ENCODE results near the gene VPS13D.
A peak's percentile ranks its signal among the peaks of the same experiment; 100 is the strongest.

VPS13D gene

GRCh38 chr1:12546771-12547585 is 317.1 kb downstream of the VPS13D start:
- no peak for DNase-seq

- DNase-seq: no peak
Observed at GRCh38 chr1:12547586-12548225, 317.9 kb downstream of the VPS13D start.

DNA sequence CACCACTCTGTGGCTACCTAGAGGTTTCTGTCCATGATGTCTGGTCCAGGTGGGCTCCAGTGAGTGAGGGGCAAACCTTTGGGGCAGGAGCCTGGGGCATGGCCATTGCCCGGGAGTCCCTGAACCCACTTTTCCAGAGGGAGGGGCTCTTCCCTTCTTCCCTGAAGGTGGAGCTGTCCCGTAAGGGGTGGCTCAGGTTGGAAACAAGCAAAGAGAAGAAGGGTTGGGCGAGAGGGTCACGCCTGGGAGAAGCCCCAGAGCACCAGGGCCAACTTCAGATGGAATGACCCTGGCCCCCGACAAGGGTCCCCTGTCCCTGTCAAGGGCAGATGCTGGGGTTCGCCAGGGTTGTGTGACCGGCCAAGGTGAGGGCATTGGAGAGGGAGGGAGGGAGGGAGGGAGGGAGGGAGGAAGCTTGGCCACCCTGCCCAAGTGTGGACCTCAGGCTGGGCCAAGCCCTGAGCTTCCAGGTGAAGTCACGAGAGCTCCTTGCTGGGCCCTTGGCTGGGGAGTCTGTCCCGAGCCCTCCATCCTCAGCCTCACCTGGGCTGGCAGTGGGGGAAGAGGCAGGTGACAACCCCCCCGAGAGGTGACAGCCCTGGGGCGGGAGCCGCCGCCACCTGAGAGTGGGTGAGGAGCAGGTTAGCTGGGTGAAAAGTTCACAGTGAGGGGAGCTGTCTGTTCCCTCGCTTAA is 318.6 kb downstream of the VPS13D start:
- no peak for DNase-seq

- DNase-seq: no peak
Observed at GRCh38 chr1:12548973-12549459, 319.2 kb downstream of the VPS13D start.

DNA sequence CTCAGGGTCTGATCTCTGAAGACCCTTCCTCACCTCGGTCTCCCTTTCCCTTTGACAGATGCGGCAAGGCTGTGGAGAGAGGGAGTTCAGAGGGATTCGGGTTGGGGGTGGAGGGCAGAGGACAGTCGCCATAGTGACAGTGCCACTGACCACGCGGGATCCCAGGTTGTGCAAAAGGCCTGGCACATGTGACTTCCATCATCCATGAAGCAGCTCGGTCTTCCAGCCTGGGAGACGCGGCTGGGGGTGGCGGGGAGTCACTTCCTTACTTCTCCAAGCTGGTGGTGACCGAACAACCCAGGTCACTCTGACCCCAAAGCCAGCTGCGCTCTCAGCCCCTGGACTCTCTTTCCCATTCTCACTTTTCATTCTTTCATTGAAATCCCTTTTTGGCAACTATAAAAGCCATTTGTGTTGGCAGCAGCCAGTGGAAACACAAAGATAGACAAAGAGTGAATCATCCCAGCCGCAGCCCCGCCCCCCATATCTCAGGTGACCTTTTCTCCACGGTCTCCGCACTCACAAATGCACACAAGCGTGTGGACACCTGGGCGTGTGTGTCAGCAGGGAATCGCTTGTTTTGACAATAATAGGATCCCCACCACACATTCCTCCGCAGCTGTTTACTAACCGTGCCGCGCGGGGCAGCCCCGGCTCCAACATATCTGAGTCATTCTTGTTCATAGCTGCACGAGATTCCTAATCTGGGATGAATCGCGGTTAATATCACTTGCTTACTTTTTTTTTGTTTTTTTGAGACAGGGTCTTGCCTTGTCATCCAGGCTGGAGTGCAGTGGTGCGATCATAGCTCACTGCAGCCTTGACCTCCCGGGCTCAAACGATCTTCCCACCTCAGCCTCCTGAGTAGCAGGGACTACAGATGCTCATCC is 319.9 kb downstream of the VPS13D start:
- no peak for DNase-seq

- DNase-seq: no peak
Observed at GRCh38 chr1:12551584-12551983, 321.8 kb downstream of the VPS13D start.

DNA sequence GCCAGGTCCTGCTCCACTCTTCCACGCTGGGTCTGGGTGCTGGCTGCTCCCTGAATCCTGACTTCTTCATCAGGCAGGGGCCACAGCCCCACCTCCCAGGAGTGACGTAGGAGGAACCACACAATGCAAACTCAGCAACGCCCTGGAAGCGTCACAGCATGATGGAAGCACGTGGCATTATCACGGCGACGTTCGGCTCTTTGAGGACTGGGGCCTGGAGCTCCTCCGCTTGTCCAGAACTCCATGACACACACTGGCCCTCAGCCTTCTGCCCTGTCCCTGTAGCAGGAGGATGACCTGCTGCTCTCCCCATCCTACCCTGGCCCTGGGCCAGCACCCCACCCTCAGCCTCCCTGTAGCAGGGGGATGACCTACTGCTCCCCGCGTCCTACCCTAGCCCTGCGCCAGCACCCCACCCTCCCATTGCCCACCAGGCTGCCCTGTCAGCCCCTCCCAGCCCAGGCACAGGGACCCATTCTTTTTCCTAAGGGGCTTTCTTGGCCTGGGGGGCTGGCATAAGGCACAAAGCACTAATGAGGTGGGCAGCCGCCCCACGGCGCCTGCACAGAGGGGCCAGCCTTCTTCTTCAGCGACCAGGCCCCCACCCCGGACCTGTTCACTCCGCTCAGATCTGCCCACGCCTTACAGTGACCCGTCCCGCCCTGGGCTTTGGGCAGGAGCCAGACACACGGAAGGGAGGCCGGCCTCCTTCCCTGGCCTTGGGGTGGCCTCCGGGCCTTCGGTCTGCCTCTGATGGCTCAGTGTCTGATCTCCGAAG is 322.5 kb downstream of the VPS13D start:
- DNase-seq: no peak

GRCh38 chr1:12552951-12553921 is 323.4 kb downstream of the VPS13D start:
- no peak for DNase-seq

DNA sequence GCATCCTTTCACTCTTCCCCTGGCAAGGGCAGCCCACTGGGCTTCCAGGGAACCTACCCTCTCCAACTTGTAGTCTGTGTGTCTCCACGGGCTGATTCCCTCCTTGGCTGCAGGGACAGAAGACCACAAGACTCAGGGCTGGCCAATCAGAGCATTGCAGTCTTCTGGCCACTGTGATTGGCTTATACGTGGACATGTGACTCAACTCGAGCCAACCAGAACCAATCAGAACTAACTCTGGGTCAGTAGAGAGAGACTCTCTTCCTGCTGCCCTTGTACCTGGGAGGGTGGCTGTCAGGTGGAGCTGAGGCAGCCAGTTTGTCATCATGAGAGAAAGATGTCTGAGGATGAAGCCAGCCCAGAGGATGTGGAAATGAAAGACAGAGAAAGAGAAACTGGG is 324.1 kb downstream of the VPS13D start:
- no peak for DNase-seq

DNA sequence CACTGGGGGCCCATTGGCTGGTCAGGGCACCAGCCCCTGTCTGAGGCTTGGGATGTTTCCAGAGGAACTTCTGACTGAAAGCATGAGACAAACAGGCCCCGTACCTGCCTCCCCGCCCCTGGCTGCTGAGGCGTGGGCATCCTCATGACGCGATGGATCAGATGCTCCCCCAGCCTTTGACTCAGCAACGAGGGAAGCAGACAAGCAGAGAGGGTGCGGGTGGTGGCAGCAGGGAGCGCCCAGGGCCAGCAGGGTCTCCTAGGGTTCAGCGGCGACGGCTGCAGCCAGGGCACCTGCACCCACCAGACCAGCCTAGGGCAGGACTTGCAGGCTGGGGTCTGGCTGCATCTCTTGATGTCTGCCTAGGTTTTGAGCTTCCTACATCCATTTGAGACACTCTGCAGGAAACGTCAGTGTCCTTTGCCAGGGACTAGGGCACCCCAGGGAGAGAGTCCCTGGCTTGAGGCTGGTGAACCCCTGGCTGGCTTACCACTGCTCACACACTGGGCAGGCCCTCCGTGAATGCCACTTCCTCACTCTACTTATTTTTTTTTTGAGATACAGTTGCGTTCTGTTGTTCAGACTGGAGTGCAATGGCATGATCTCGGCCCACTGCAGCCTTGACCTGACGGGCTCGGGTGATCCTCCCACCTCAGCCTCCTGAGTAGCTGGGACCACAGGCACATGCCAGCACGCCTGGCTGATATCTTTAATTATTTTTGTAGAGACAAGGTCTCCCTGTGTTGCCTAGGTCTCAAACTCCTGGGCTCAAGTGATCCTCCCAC is 324.9 kb downstream of the VPS13D start:
- no peak for DNase-seq

GRCh38 chr1:12555411-12556367 is 325.9 kb downstream of the VPS13D start:
- no peak for DNase-seq

GRCh38 chr1:12556368-12556930 is 326.6 kb downstream of the VPS13D start:
- peak in 1 of 2 donors; percentile 25 for DNase-seq

- no peak for DNase-seq
Observed at GRCh38 chr1:12556957-12557935, 327.4 kb downstream of the VPS13D start.

DNA sequence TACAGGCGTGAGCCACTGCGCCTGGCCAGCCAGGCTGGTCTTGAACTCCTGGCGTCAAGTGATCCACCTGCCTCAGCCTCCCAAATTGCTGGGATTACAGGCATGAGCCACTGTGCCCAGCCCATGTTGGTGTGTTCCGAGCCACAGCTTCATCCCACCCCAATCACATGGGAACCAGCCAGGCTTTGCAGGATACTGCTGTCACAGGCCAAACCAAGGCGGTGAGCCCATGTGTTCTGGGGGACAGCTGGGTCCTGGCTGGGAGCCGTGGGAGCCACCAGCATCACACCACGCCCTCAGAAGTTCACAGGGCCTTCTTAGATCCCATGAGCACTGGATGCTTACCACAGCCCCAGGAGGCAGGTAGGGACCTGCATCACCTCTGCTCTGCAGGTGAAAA is 331.3 kb downstream of the VPS13D start:
- no peak for DNase-seq
